Measurements from ENCODE around the gene SEMA4G. TPM values are rescaled to one million over a fixed set of nuclear protein-coding genes. Genes with fewer than 3 reads are reported as not detected.

SEMA4G gene
- total and polyA plus RNA-seq, 2 of the 8 experiments (the other 6 are each of a cell fraction or from before 2014, with no cell fraction given): 7.1 to 18.2 TPM

DNA sequence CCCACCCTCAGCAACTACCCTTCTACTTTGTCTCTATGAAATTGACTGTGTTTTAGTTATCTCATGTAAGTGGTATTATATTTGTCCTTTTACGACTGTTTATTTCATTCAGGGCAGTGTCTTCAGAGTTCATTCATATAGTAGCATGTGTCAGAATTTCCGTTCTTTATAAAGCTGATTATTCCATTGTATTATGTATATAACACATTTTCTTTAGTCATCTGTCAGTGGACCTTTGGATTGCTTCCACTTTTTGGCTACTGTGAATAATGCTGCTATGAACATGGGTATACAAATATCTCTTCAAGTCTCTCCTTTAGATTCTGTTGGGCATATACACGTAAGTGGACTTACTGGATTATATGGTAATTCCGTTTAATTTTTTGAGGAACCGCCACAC lies 42.0 kb upstream of the SEMA4G start:
- FAIRE-seq: no peak
- ChIA-PET CTCF (ENCODE audit: partially characterized antibody) (interaction anchor here (1.8 kb wide), 1 partner anchor 87 kb away, joined by 6 read pairs; no protein-coding TSS in a partner anchor), POLR2A (ENCODE audit: partially characterized antibody) (no interaction called here)
- TF ChIP-seq NRF1 (IDR thresholded peaks at IDR 0.05; ENCODE audit: low read depth, low read length): no peak
- TF ChIP-seq, protein P1, sequence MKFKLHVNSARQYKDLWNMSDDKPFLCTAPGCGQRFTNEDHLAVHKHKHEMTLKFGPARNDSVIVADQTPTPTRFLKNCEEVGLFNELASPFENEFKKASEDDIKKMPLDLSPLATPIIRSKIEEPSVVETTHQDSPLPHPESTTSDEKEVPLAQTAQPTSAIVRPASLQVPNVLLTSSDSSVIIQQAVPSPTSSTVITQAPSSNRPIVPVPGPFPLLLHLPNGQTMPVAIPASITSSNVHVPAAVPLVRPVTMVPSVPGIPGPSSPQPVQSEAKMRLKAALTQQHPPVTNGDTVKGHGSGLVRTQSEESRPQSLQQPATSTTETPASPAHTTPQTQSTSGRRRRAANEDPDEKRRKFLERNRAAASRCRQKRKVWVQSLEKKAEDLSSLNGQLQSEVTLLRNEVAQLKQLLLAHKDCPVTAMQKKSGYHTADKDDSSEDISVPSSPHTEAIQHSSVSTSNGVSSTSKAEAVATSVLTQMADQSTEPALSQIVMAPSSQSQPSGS (IDR thresholded peaks at IDR 0.05; ENCODE audit: low read length): no peak
- Histone ChIP-seq H2BK120ac (replicated peaks; ENCODE audit: low read depth, low read length) (no peak overlapping the region), H2BK12ac (ENCODE audit: low read depth, low read length) (no peak overlapping the region), H4K5ac (ENCODE audit: insufficient read length, low read depth, low read length) (no peak overlapping the region), H3K27ac (ENCODE audit: low read depth, low read length) (no peak overlapping the region), H4K91ac (replicated peaks; ENCODE audit: insufficient read length, low read length) (no peak overlapping the region), H2BK20ac (ENCODE audit: low read length) (no peak overlapping the region), H3K36me3 (ENCODE audit: control insufficient read depth in 2 of 4, insufficient read depth in 4 of 4, low read length in 3 of 4) (peaks cover 14 to 76% (median 32%) of the 10 kb centered on the region in 4 experiments), H3K4me1 (replicated peaks in 1 of 4; ENCODE audit: control insufficient read depth in 3 of 4, insufficient read depth in 4 of 4, low read length in 3 of 4) (no peaks in the 10 kb centered on the region), H3K18ac (ENCODE audit: extremely low read depth, low read length) (no peak overlapping the region), H3K23ac (ENCODE audit: insufficient read length) (no peak overlapping the region), H3K9me3 (ENCODE audit: insufficient read depth in 2 of 2, low read depth in 1 of 2, low read length in 1 of 2) (no peaks in the 10 kb centered on the region), H2AFZ (ENCODE audit: low read length) (no peak overlapping the region), H2AK5ac (ENCODE audit: low read depth, low read length) (no peak overlapping the region), H3K79me1 (ENCODE audit: low read depth, low read length) (no peaks in the 10 kb centered on the region), H3K9ac (replicated peaks in 1 of 4; ENCODE audit: extremely low read depth in 1 of 4, low read depth in 3 of 4, low read length in 3 of 4) (no peak overlapping the region), H3K4me2 (ENCODE audit: insufficient read depth in 1 of 2, low read depth in 2 of 2, low read length in 2 of 2) (no peak overlapping the region), H3K27me3 (replicated peaks in 1 of 4; ENCODE audit: control insufficient read depth in 3 of 4, extremely low read depth in 1 of 4, insufficient read depth in 3 of 4, low read length in 3 of 4) (no peaks in the 10 kb centered on the region), H3K14ac (ENCODE audit: insufficient read length) (no peak overlapping the region), H3K79me2 (ENCODE audit: control insufficient read depth in 1 of 2, insufficient read depth in 2 of 2, low read length in 2 of 2) (no peaks in the 10 kb centered on the region), H3K56ac (replicated peaks; ENCODE audit: insufficient read length, low read depth, low read length) (no peak overlapping the region), H2BK15ac (ENCODE audit: low read length) (no peak overlapping the region), H3K4me3 (ENCODE audit: extremely low read depth in 1 of 4, insufficient read depth in 2 of 4, low read depth in 3 of 4, low read length in 4 of 4) (no peak overlapping the region), H3K4ac (replicated peaks; ENCODE audit: insufficient read length, low read depth, low read length) (no peak overlapping the region), H3K23me2 (ENCODE audit: low read depth, low read length) (peaks cover 1% of the 10 kb centered on the region; the same call in 1 of the 2 replicates), H4K20me1 (replicated peaks in 1 of 2; ENCODE audit: control insufficient read depth in 1 of 2, insufficient read depth in 2 of 2, low read length in 2 of 2) (peaks cover 0 to 1% of the 10 kb centered on the region in 2 experiments), H2BK5ac (ENCODE audit: low read depth, low read length) (no peak overlapping the region), H4K8ac (ENCODE audit: extremely low read depth, insufficient read depth, low read length) (no peak overlapping the region)
- DNase-seq (ENCODE audit: low read depth in 1 of 2, low spot score in 2 of 2): no peak
- WGBS, 2 experiments (ENCODE audit: extremely low coverage in 1 of 2, insufficient coverage in 1 of 2, insufficient read length in 1 of 2, insufficient replicate concordance in 2 of 2, low coverage in 1 of 2, low lambda C conversion rate in 2 of 2, missing lambda C conversion rate in 1 of 2): 92% methylated on average over 5 of the region's 5 CpGs; no CpG with 5 or more reads in 1 of the 2 experiments

Data from H1 (cell line).